OCI-LY1 (cell line): Measurements from ENCODE around the gene JAKMIP2.

Source experiments
- H2AFZ ChIP-seq: fragments of 200-600 bp; sonication (generic), shearing (Covaris generic); 2 replicates; pipeline ENCODE4 v1.6.0; 2014; ENCODE audit warnings: antibody characterized with exemption, mild to moderate bottlenecking, low read length
- H3F3A ChIP-seq: fragments of 200-600 bp; sonication (generic), shearing (Covaris generic); 2 replicates; pipeline ENCODE4 v1.6.0; 2014; ENCODE audit warnings: mild to moderate bottlenecking, antibody characterized with exemption, low read length, moderate library complexity; ENCODE audit not compliant: insufficient read depth
- H3K27ac ChIP-seq: fragments of 200-600 bp; sonication (generic); 2 replicates; pipeline ENCODE4 v1.5.1; 2014; ENCODE audit warnings: low read length, mixed run types, mild to moderate bottlenecking, low read depth; ENCODE audit not compliant: poor library complexity, severe bottlenecking
- H3K27me3 ChIP-seq: fragments of 200-600 bp; sonication (generic); 2 replicates; pipeline ENCODE4 v1.6.0; 2014; ENCODE audit warnings: antibody characterized with exemption, mild to moderate bottlenecking, low read length, moderate library complexity; ENCODE audit not compliant: insufficient read depth
- H3K36me3 ChIP-seq: fragments of 200-600 bp; sonication (generic); 2 replicates; pipeline ENCODE4 v1.6.1; 2014; ENCODE audit warnings: mild to moderate bottlenecking, antibody characterized with exemption, low read length, moderate library complexity, mixed read lengths; ENCODE audit not compliant: insufficient read depth
- H3K4me1 ChIP-seq: fragments of 200-600 bp; sonication (generic); 2 replicates; pipeline ENCODE4 v1.5.1; 2014; ENCODE audit warnings: mild to moderate bottlenecking, low read length, moderate library complexity; ENCODE audit not compliant: insufficient read depth, severe bottlenecking
- H3K4me2 ChIP-seq: fragments of 200-600 bp; sonication (generic), shearing (Covaris generic); 2 replicates; pipeline ENCODE4 v1.6.1; 2014; ENCODE audit warnings: low read length
- H3K4me3 ChIP-seq: fragments of 200-600 bp; sonication (generic); 2 replicates; pipeline ENCODE4 v1.5.1; 2014; ENCODE audit warnings: low read length, low read depth, mild to moderate bottlenecking, mixed read lengths; ENCODE audit not compliant: poor library complexity, severe bottlenecking
- H3K79me2 ChIP-seq: fragments of 200-600 bp; shearing (Covaris generic); 2 replicates; pipeline ENCODE4 v1.6.1; 2016; ENCODE audit warnings: mixed run types, low read length, mixed read lengths; ENCODE audit not compliant: insufficient read depth
- H3K9ac ChIP-seq: fragments of 200-600 bp; sonication (generic), shearing (Covaris generic); 2 replicates; pipeline ENCODE4 v1.6.1; 2014; ENCODE audit warnings: mild to moderate bottlenecking, low read length, mixed read lengths
- H3K9me2 ChIP-seq: fragments of 200-600 bp; sonication (generic), shearing (Covaris generic); 2 replicates; pipeline ENCODE4 v1.6.1; 2014; ENCODE audit warnings: low read depth, mild to moderate bottlenecking, low read length, mixed read lengths
- H3K9me3 ChIP-seq: fragments of 200-600 bp; shearing (Covaris generic); 2 replicates; pipeline ENCODE4 v1.6.1; 2014; ENCODE audit warnings: low read length, mixed read lengths
- H4K20me1 ChIP-seq: fragments of 200-600 bp; sonication (generic), shearing (Covaris generic); 2 replicates; pipeline ENCODE4 v1.6.0; 2016; ENCODE audit warnings: mild to moderate bottlenecking, low read length; ENCODE audit not compliant: insufficient read depth
- CTCF ChIP-seq: fragments of 200-600 bp; sonication (generic), shearing (Covaris generic); IDR thresholded peaks from 2 replicates; pipeline ENCODE4 v1.5.1; 2017; ENCODE audit warnings: mild to moderate bottlenecking, antibody characterized with exemption, low read length, moderate library complexity, mixed read lengths
- EZH2 ChIP-seq: fragments of 200-600 bp; sonication (generic), shearing (Covaris generic); IDR thresholded peaks from 2 replicates; pipeline ENCODE4 v1.8.0; 2017; ENCODE audit warnings: borderline replicate concordance, mixed run types, mild to moderate bottlenecking, antibody characterized with exemption, low read length, moderate library complexity, mixed read lengths

JAKMIP2 gene

GRCh38 chr5:147633173-147633572 lies 149.4 kb downstream of the JAKMIP2 start:
- H3K9me2 ChIP-seq = no peaks in the 10 kb centered on the region
- H3K27me3 ChIP-seq = no peaks in the 10 kb centered on the region
- H3K4me2 ChIP-seq = no peak overlapping the region
- no peak overlapping the region for H3K4me3 ChIP-seq
- no peak overlapping the region for H3K9ac ChIP-seq
- H3K27ac ChIP-seq = no peak overlapping the region
- no peak overlapping the region for H2AFZ ChIP-seq
- H3F3A ChIP-seq = no peaks in the 10 kb centered on the region
- no peak for TF ChIP-seq EZH2
- no peak for TF ChIP-seq CTCF
- H3K36me3 ChIP-seq = no peaks in the 10 kb centered on the region
- no peaks in the 10 kb centered on the region for H3K79me2 ChIP-seq
- no peaks in the 10 kb centered on the region for H3K9me3 ChIP-seq
- H4K20me1 ChIP-seq = no peaks in the 10 kb centered on the region
- no peaks in the 10 kb centered on the region for H3K4me1 ChIP-seq

GRCh38 chr5:147631428-147632003 lies 151.0 kb downstream of the JAKMIP2 start:
- Histone ChIP-seq H3K4me3 (no peak overlapping the region), H3K4me2 (no peak overlapping the region), H2AFZ (no peak overlapping the region), H3F3A (no peaks in the 10 kb centered on the region), H4K20me1 (no peaks in the 10 kb centered on the region), H3K79me2 (no peaks in the 10 kb centered on the region), H3K27me3 (no peaks in the 10 kb centered on the region), H3K9me2 (no peaks in the 10 kb centered on the region), H3K36me3 (no peaks in the 10 kb centered on the region), H3K9me3 (no peaks in the 10 kb centered on the region), H3K27ac (no peak overlapping the region), H3K9ac (no peak overlapping the region), H3K4me1 (no peaks in the 10 kb centered on the region)
- TF ChIP-seq CTCF (no peak), EZH2 (no peak)

GRCh38 chr5:147629196-147629595 lies 153.3 kb downstream of the JAKMIP2 start:
- Histone ChIP-seq H3F3A (no peaks in the 10 kb centered on the region), H3K79me2 (no peaks in the 10 kb centered on the region), H3K9me2 (no peaks in the 10 kb centered on the region), H3K27ac (no peak overlapping the region), H3K9me3 (no peaks in the 10 kb centered on the region), H4K20me1 (no peaks in the 10 kb centered on the region), H2AFZ (no peak overlapping the region), H3K4me1 (no peaks in the 10 kb centered on the region), H3K9ac (no peak overlapping the region), H3K4me2 (no peak overlapping the region), H3K4me3 (no peak overlapping the region), H3K36me3 (no peaks in the 10 kb centered on the region), H3K27me3 (no peaks in the 10 kb centered on the region)
- TF ChIP-seq EZH2 = no peak
- no peak for TF ChIP-seq CTCF
